HG03108 (cell line): ENCODE measurements around the gene CEP131.
"Not testable (repeated sequence)": the region's sequence is repeated elsewhere in the genome, so short reads cannot be mapped to it uniquely, and the experiment has no call there.

Experiments
- ATAC-seq: cut with Tn5 transposase; IDR thresholded peaks from one replicate; pipeline ENCODE4 v1.9.1; 2021; ENCODE audit warnings: moderate library complexity; ENCODE audit not compliant: unreplicated experiment

CEP131 gene

DNA sequence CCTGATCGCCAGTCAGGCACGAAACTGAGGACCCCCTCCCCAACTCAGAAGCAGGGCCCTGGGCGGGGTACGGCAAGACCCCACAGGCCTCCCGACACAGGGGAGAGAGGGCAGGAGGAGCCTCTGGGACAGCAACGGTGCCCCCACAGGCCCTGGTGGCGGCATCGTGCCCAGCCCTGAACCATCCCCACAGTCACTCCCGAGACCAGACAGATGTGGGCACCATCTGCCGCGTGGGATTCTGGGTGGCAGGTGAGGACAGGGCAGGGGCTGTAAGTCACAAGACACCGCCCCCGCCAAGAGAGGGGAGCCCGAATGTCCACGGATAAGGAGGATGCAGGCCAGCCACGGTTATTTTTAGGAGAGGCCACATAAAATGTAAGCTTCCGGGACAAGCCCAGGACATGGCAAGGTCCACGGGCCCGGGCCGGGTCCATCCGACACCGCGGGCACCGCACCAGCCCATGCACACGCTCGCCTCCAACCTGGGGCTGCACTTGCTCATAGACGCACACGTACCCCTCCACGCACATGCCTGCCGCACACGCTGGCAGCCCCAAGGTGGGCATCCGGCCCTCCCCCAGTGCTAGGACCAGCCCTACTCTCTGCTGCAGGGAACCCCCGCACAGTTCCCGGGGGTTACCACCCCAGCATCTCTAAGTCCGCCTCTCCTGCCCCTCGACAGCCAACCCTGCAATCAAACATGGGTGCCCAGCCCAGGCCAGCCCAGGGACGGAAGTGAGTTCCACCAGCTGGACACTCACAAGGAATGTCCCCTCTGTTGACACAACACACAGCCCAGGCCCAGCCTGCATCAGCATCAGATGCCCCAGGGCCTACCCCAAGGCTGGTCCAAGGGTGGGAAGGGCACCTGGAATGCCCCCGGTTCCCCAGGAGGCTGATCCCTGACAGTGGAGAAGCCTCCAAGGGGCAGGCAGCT is 65.6 kb downstream of the CEP131 start:
- ATAC-seq, result no peak

DNA sequence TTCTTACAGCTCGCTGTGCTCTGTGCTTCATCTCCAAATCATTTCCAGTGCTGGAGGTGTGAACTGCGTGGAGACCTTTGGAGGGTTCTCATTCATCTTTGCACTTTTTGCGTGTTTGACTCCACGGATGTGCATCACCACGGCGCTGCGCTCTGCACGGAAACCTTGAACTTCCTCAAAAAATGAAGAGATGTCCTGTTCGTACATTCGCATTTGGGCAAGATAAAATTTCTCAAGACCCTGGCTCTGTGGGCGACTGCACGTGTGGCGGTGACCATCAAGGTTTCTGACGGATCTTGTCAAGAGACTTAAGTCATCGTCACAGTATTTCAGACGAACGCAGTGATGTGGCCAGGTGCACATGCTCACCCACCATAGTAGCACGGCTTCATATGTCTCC is 67.8 kb downstream of the CEP131 start:
- ATAC-seq, result no peak

DNA sequence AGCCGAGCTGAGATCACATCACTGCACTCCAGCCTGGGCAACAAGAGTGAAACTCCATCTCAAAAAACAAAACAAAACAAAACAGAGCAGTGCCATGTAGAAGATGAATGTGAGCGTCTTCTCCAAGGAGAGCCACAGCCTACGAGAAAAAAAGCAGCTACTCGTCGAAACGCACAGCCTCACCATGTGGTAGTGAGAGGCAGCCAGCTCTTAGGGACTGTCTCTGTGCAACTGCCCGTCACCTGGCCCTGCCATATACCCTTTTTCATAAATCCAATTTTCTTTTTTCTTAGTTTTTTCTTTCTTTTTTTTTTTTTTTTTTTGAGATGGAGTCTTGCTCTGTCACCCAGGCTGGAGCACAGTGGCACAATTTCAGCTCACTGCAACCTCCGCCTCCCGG is 68.7 kb downstream of the CEP131 start:
- not testable (repeated sequence) for ATAC-seq

DNA sequence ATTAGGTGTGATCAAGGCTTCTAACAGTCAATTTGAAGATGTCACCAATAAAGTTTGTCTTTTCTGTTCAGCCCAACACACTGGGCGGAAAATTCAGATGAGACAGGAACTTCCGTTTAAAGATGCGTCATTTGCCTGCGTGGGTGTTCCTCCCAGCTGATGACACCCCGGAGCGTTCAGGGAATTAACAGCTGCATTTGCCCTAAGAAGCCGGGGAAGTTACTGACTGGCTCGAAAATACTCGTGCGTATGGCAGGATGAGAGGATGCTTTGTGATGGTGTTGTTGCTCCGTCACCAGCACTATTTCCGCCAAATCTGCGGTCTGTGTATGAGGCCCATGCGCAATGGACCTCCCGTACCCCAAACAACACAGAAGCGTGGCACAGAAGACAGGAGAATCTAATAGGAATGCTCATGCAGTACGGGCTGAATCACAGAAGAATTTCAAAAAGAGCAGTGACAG is 69.4 kb downstream of the CEP131 start:
- no peak for ATAC-seq

DNA sequence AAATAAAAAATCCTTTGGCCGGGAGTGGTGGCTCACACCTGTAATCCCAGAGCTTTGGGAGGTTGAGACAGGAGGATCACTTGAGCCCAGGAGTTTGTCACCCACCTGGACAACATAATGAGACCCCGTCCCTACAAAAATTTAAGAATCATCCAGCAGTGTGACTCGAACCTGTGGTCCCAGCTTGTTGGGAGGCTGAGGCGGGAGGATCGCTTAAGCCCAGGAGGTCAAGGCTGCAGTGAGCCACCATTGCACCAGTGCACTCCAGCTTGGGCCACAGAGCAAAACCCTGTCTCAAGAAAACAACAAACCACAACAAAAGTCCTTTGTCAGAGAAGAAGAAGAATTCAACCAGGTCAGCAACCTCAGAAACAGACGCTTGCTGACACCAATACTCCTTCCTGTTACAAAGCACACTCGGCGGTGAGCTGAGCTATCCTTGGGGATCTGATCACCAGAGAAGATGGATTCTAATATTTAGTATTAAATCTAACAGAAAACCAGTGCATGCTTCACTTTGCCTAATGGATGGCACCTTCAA is 70.4 kb downstream of the CEP131 start:
- no peak for ATAC-seq

DNA sequence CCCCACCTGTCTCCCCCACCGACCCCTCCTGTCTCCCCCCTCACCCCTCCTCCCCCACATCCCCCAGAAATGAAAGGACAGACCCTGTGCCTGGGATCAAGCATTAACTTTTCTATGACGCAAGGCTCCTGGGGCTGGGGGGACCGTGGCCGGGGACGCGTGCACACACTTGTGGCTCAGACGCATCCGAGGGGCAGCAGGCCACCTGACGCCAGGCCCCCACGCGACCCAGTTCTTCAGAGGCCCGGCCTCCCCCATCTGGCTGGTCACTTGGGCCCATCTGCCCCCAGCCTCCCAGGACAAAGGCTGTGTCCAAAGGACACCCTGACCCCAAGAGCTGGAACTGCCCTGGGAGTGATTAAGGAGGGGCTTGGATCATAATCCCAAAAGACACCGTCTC is 71.5 kb downstream of the CEP131 start:
- no peak for ATAC-seq

DNA sequence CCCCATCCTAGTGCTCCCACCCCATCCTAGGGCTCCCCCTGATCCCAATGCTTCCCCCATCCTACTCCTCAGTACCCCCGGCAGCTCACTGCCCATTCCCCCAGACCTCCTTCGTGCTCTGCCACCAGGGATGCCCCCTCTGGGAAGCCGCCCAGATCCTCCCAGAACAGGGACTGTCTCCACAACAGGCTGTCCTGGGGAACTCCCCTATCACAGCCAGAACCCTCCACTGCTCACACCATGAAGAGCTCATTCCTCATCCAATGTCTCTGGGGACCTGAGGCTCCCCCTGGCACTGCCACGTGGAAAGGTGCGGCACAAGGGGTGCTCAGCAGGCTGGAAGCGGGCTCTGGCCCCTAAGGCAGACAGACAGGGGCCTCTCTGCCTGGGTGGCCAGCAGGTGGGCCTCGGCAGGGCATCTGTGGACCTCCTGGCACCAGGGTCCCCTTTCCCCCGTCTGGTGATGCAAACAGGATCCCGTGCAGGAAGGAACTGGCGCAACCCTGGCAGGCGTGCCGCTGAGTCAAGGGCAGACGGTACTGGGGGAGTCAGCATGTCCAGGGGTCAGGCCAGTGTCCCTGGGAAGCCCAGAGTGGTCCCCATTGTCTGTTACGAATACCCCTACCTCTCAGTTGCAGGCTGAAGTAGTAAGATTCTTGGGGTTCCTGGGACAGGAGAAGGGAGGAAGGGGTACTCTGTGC is 72.2 kb downstream of the CEP131 start:
- ATAC-seq, result no peak

DNA sequence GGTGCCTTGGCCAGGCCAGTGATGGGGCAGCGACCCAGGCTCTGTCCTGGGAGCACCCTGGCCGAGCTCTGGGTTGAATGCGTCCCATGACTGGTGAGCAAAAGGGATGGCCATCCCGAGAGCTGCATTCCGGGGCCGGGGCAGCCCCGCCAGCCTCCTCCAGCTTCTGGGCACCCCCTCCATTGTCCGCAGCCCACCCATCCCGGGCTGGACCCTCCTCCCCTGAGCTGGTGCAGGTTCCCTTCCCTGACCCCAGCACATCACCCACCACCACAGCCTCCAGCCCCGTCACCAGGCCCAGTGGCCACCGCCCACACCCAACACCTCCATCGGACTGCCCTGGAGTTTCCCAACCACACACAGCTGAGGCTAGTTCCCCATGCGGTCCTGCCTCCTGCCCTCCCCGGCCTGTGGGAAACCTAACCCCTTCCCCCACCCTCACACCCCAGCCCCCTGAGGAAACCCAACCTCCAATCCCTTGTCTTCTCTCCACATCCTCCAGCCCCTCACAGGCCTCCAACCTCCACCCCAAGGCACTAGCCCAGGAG is 73.7 kb downstream of the CEP131 start:
- no peak for ATAC-seq

DNA sequence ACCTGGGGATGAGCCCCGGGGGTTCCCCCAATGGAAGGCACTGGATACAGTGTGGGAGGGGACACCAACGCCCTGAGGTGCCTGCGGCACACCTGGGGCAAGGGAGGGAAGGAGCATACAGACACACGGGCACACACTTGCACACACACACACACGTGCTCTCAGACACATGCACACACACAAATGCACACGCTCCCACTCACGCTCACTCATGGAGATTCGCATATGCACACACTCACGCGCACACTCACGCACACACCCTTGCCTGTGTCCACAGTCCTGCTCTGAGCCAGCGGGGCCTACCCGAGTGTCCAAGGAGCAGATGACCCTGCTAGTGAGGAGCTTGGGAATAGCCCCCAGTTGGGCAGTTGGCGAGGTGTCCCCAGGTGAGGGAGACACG is 74.2 kb downstream of the CEP131 start:
- no peak for ATAC-seq

DNA sequence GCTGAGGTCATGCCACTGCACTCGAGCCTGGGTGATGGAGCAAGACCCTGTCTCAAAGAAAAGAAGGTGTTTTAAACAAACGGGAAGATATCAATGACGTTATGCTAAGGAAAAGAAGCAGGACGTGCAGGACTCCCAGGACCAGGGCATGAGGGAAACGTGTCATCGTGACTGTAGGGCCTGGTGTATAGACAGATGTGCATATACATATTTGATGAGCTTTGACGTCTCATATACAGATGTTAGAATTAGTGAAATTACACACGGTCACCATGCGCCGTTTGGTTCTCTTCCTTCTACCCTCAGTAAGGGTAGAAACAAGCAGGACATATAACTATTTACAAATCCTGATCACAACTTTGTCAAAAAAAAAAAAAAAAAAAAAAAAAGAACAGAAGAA is 75.1 kb downstream of the CEP131 start:
- no peak for ATAC-seq

DNA sequence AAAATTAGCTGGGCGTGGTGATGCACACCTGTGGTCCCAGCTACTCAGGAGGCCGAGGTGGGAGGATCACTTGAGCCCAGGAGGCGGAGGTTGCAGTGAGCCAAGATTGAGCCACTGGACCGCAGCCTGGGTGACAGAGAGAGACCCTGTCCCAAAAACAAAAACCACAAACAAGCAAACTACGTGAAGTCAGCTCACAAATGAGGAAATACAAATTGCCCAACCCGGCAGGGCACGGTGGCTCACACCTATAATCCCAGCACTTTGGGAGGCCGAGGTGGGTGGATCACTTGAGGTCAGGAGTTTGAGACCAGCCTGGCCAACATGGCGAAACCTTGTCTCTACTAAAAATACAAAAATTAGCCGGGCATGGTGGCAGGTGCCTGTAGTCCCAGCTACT is 76.6 kb downstream of the CEP131 start:
- not testable (repeated sequence) for ATAC-seq

DNA sequence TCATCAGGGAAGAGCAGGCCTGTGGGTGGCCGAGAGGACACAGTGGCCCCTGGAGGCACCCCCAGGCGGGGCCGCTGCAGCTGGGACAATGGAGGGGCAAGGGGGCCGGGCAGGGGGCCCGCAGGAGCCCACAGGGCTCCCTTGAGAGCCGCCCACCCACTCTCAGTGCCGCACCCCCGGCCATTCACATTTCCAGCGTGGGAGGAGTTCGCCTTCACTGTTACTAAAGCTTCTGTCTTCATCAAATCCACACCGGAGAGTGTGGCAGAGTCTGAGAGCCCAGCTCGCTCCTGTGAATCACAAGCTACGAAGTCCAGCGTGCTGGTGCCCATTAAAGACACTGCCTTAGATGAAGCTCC is 78.4 kb downstream of the CEP131 start:
- no peak for ATAC-seq

DNA sequence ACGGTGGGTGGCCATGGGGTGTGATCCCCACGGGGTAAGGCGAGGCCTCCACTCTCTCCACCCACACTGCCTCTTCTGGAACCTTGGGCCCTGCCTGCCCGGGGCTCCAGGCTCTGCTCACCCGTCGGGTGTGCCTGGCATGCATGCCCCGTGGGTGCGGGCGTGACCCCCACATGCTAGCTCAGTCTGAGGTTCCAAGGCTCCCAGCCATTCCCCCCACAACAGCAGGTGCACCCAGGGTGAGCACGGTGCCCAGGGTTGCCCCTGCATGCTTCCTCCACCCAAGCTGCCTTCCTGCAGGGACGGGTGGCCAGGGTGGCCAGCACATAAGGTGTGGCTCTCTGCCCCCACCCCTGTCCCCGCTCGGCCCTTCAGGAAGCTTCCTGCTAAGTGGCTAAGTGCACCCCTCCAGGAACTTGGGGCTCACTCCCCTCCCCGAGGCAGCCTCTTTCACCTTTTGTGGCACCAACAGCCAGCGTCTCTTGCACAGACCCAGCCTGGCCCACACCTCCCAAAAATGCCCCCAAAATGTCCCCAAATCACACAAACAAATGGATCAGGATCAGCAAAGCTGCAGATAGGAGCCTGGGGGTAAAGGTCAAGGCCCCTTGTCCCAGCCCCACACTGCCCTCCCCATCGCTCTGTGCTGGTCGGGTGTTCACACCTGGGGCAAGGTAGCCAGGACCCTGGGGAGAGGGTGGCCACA is 78.9 kb downstream of the CEP131 start:
- ATAC-seq, result no peak

DNA sequence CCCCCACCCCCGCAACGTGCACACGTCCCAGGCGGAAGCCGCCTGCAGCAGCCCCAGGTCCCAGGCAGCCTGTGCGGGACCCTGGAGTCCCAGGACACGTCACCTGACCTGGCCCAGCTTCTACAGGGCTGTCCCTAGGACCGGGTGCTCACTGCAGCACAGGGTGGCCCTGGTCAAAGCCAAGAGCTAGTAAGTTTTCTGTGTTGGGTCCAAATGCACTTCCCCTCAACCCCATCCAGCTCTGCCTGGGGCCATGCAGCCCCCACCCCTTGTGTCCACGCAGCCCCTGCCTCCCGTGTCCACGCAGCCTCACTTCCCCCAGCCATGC is 79.6 kb downstream of the CEP131 start:
- ATAC-seq, result no peak

DNA sequence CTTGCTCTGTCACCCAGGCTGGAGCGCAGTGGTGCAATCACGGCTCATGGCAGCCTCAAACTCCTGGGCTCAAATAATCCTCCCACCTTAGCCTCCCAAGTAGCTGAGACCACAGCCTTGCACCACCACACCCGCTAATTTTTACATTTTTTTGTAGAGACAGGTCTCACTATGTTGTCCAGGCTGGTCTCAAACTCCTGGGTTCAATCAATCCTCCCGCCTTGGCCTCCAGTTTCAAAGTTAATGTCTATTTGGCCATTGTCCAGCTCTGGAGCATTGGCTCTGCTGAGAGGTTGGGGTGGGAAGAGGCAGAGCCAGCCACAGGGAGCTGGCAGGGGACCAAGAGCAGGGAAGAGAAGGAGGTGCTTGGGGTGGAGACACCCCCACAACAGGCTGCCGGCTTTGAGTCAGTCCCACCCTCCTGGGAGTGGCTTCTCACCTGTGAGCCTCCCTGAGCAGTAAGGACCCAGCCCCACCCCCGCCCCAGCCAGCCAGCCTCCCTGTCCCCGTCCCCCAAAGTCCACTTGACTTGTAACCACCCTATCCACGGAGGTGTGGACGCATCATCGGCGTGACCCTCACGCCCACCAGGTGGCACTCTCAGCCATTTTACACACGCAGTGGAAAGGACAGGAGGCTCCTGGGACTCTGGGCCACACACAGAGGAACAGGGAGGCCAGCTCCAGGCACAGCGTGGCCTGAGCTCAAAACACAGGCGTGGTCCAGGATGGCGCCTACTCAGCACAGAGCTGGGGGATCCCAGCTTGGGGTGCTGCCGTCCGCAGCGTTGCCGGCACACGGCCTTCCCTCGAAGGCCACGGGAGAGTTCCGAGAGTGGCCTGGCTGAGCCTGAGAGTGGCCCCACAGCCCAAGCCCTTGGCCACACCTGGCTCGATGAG is 80.2 kb downstream of the CEP131 start:
- no peak for ATAC-seq

DNA sequence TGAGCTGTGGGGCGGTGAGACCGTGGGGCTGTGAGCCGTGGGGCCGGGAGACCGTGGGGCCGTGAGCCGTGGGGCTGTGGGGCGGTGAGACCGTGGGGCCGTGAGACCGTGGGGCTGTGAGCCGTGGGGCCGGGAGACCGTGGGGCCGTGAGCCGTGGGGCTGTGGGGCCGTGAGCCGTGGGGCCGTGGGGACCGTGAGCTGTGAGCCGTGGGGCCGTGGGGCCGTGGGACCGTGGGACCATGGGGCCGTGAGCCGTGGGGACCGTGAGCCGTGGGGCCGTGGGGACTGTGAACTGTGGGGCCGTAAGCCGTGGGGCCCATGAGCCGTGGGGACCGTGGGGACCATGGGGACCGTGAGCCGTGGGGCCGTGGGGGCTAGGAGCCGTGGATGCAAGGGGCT is 82.1 kb downstream of the CEP131 start:
- no peak for ATAC-seq

DNA sequence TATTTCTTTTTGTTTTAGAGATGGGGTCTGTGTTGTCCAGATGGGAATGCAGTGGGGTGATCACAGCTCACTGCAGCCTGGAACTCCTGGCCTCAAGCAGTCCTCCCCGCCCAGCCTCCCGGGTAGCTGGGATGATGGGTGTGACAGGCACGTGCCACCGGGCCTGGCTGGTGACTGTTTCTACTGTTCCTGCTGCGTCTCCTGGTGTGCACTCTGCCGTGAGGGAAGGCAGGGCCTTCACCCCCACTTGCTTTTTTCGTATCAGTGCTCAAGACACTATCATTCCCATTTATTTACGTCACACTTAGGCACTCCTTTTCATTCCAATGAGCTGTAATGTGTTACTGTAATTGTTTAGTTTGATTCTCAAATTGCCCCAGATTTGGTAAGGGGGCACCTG is 82.7 kb downstream of the CEP131 start:
- no peak for ATAC-seq
